ENCODE data around the gene NBEAL2. TPM values are rescaled to one million over a fixed set of nuclear protein-coding genes. Genes with fewer than 3 reads are reported as not detected.

The NBEAL2 gene
- total and polyA plus RNA-seq, 8 donors = 59.3 to 148 (median 84.3) TPM

- Histone ChIP-seq H3K4me1 (peaks cover 48 to 99% of the 10 kb centered on the region in 2 donors), H3K9me3 (no peaks in the 10 kb centered on the region), H3K27ac (peak overlapping the region; percentile 81 to 93), H3K36me3 (no peaks in the 10 kb centered on the region), H3K4me3 (no peak overlapping the region), H3K27me3 (no peaks in the 10 kb centered on the region)
- intact Hi-C loops (cut with DNase I) = no loop called here
- DNase-seq (peak in 2 of 4 donors; percentile 81), ATAC-seq (peak; percentile 66)
- TF ChIP-seq CTCF (IDR thresholded peaks at IDR 0.05) = no peak
Measured at GRCh38 chr3:46947981-46948791, 31.3 kb upstream of the NBEAL2 start.

GRCh38 chr3:46948830-46949671 lies 30.4 kb upstream of the NBEAL2 start:
- Histone ChIP-seq H3K36me3 (no peaks in the 10 kb centered on the region), H3K27me3 (no peaks in the 10 kb centered on the region), H3K27ac (peak overlapping the region; percentile 81 to 93), H3K4me1 (peaks cover 48 to 99% of the 10 kb centered on the region in 2 donors), H3K4me3 (no peak overlapping the region), H3K9me3 (no peaks in the 10 kb centered on the region)
- DNase-seq (peak in 2 of 4 donors; percentile 79), ATAC-seq (peak; percentile 44)
- intact Hi-C loops (cut with DNase I) = no loop called here
- TF ChIP-seq CTCF (IDR thresholded peaks at IDR 0.05) = no peak

- no peaks in the 10 kb centered on the region for H3K9me3 ChIP-seq
- intact Hi-C loops (cut with DNase I) = no loop called here
- peak overlapping the region in 1 of 2 donors; percentile 93 for H3K27ac ChIP-seq
- H3K36me3 ChIP-seq = no peaks in the 10 kb centered on the region
- H3K4me3 ChIP-seq = no peak overlapping the region
- TF ChIP-seq CTCF (IDR thresholded peaks at IDR 0.05) = no peak
- peaks cover 44 to 99% of the 10 kb centered on the region in 2 donors for H3K4me1 ChIP-seq
- H3K27me3 ChIP-seq = no peaks in the 10 kb centered on the region
- ATAC-seq = no peak
- no peak for DNase-seq
Measured at GRCh38 chr3:46950177-46950576, 29.3 kb upstream of the NBEAL2 start.

GRCh38 chr3:46950650-46951241 lies 28.7 kb upstream of the NBEAL2 start:
- Histone ChIP-seq H3K27ac (peak overlapping the region in 1 of 2 donors; percentile 93), H3K4me1 (peaks cover 43 to 99% of the 10 kb centered on the region in 2 donors), H3K9me3 (no peaks in the 10 kb centered on the region), H3K4me3 (no peak overlapping the region), H3K36me3 (no peaks in the 10 kb centered on the region), H3K27me3 (no peaks in the 10 kb centered on the region)
- ATAC-seq (no peak), DNase-seq (no peak)
- intact Hi-C loops (cut with DNase I) = no loop called here
- TF ChIP-seq CTCF (IDR thresholded peaks at IDR 0.05) = no peak
